ENCODE data around the gene MLLT3. TPM values are rescaled to one million over a fixed set of nuclear protein-coding genes. Genes with fewer than 3 reads are reported as not detected.

Gene MLLT3
- total RNA-seq, 1 donor from 2014 or later: 35.1 TPM

- H3K36me3 Mint-ChIP-seq (ENCODE audit: low read depth, unreplicated experiment): no peaks in the 10 kb centered on the region
- no peak overlapping the region for H3K27ac ChIP-seq (ENCODE audit: low read depth, low read length)
- H3K4me3 ChIP-seq (ENCODE audit: insufficient read depth, low read depth, low read length): no peak overlapping the region
- no peak overlapping the region for H2AFZ ChIP-seq (ENCODE audit: low read depth, low read length)
- H3K9me3 Mint-ChIP-seq (ENCODE audit: unreplicated experiment): no peaks in the 10 kb centered on the region
- H3K9ac ChIP-seq (ENCODE audit: low read length): no peak overlapping the region
- H3K36me3 ChIP-seq (ENCODE audit: insufficient read depth, low read length): no peaks in the 10 kb centered on the region
- H3K27me3 Mint-ChIP-seq (ENCODE audit: low read depth, unreplicated experiment): no peaks in the 10 kb centered on the region
- no peaks in the 10 kb centered on the region for H3K9me3 ChIP-seq (ENCODE audit: insufficient read depth, low read depth, low read length)
- H3K4me3 Mint-ChIP-seq (ENCODE audit: unreplicated experiment): no peak overlapping the region
- peaks cover 11% of the 10 kb centered on the region for H3K4me1 ChIP-seq (ENCODE audit: insufficient read depth, low read length)
- FAIRE-seq (no peak), DNase-seq (ENCODE audit: low read depth) (no peak)
- H3K27me3 ChIP-seq (ENCODE audit: insufficient read depth, low read length): no peaks in the 10 kb centered on the region
- no peak overlapping the region for H3K27ac Mint-ChIP-seq (ENCODE audit: unreplicated experiment)
- no peaks in the 10 kb centered on the region for H4K20me1 ChIP-seq (ENCODE audit: insufficient read depth, low read length)
- H3K4me1 Mint-ChIP-seq (ENCODE audit: low read depth, unreplicated experiment): peaks cover 31% of the 10 kb centered on the region
- no peak overlapping the region for H3K4me2 ChIP-seq (ENCODE audit: low read length)
- TF ChIP-seq EZH2 (IDR thresholded peaks at IDR 0.05; ENCODE audit: insufficient read depth, low read length) (no peak), CTCF (IDR thresholded peaks at IDR 0.05; ENCODE audit: insufficient read depth, low read depth, low read length) (no peak)
- H3K79me2 ChIP-seq (ENCODE audit: insufficient read depth, low read length): no peaks in the 10 kb centered on the region
Observed at GRCh38 chr9:20597862-20598261, 24.4 kb downstream of the MLLT3 start.

- no peak overlapping the region for H3K27ac Mint-ChIP-seq (ENCODE audit: unreplicated experiment)
- Histone ChIP-seq H3K36me3 (ENCODE audit: insufficient read depth, low read length) (no peaks in the 10 kb centered on the region), H3K4me2 (ENCODE audit: low read length) (no peak overlapping the region), H3K4me1 (ENCODE audit: insufficient read depth, low read length) (peaks cover 21% of the 10 kb centered on the region), H3K27ac (ENCODE audit: low read depth, low read length) (no peak overlapping the region), H2AFZ (ENCODE audit: low read depth, low read length) (no peak overlapping the region), H3K27me3 (ENCODE audit: insufficient read depth, low read length) (no peaks in the 10 kb centered on the region), H3K9ac (ENCODE audit: low read length) (no peak overlapping the region), H3K9me3 (ENCODE audit: insufficient read depth, low read depth, low read length) (no peaks in the 10 kb centered on the region), H3K4me3 (ENCODE audit: insufficient read depth, low read depth, low read length) (no peak overlapping the region), H4K20me1 (ENCODE audit: insufficient read depth, low read length) (no peaks in the 10 kb centered on the region), H3K79me2 (ENCODE audit: insufficient read depth, low read length) (no peaks in the 10 kb centered on the region)
- no peaks in the 10 kb centered on the region for H3K27me3 Mint-ChIP-seq (ENCODE audit: low read depth, unreplicated experiment)
- TF ChIP-seq CTCF (IDR thresholded peaks at IDR 0.05; ENCODE audit: insufficient read depth, low read depth, low read length): no peak
- no peak for TF ChIP-seq EZH2 (IDR thresholded peaks at IDR 0.05; ENCODE audit: insufficient read depth, low read length)
- no peak overlapping the region for H3K4me3 Mint-ChIP-seq (ENCODE audit: unreplicated experiment)
- H3K36me3 Mint-ChIP-seq (ENCODE audit: low read depth, unreplicated experiment): no peaks in the 10 kb centered on the region
- peaks cover 41% of the 10 kb centered on the region for H3K4me1 Mint-ChIP-seq (ENCODE audit: low read depth, unreplicated experiment)
- DNase-seq (ENCODE audit: low read depth): peak; percentile 12
- no peak for FAIRE-seq
- no peaks in the 10 kb centered on the region for H3K9me3 Mint-ChIP-seq (ENCODE audit: unreplicated experiment)
Observed at GRCh38 chr9:20594608-20595007, 27.7 kb downstream of the MLLT3 start.

GRCh38 chr9:20593537-20593936 lies 28.8 kb downstream of the MLLT3 start:
- no peaks in the 10 kb centered on the region for H4K20me1 ChIP-seq (ENCODE audit: insufficient read depth, low read length)
- Mint-ChIP-seq H3K36me3 (ENCODE audit: low read depth, unreplicated experiment) (no peaks in the 10 kb centered on the region), H3K27ac (ENCODE audit: unreplicated experiment) (peak overlapping the region; percentile 86), H3K4me3 (ENCODE audit: unreplicated experiment) (no peak overlapping the region), H3K27me3 (ENCODE audit: low read depth, unreplicated experiment) (no peaks in the 10 kb centered on the region), H3K9me3 (ENCODE audit: unreplicated experiment) (no peaks in the 10 kb centered on the region), H3K4me1 (ENCODE audit: low read depth, unreplicated experiment) (peaks cover 41% of the 10 kb centered on the region)
- no peak overlapping the region for H3K4me3 ChIP-seq (ENCODE audit: insufficient read depth, low read depth, low read length)
- peak overlapping the region; percentile 79 for H3K27ac ChIP-seq (ENCODE audit: low read depth, low read length)
- H3K79me2 ChIP-seq (ENCODE audit: insufficient read depth, low read length): no peaks in the 10 kb centered on the region
- DNase-seq (ENCODE audit: low read depth) (peak; percentile 80), FAIRE-seq (peak; percentile 83)
- H3K36me3 ChIP-seq (ENCODE audit: insufficient read depth, low read length): no peaks in the 10 kb centered on the region
- no peak overlapping the region for H2AFZ ChIP-seq (ENCODE audit: low read depth, low read length)
- peak overlapping the region; percentile 62 for H3K4me2 ChIP-seq (ENCODE audit: low read length)
- no peaks in the 10 kb centered on the region for H3K27me3 ChIP-seq (ENCODE audit: insufficient read depth, low read length)
- H3K4me1 ChIP-seq (ENCODE audit: insufficient read depth, low read length): peaks cover 21% of the 10 kb centered on the region
- no peaks in the 10 kb centered on the region for H3K9me3 ChIP-seq (ENCODE audit: insufficient read depth, low read depth, low read length)
- TF ChIP-seq EZH2 (IDR thresholded peaks at IDR 0.05; ENCODE audit: insufficient read depth, low read length) (no peak), CTCF (IDR thresholded peaks at IDR 0.05; ENCODE audit: insufficient read depth, low read depth, low read length) (no peak)
- H3K9ac ChIP-seq (ENCODE audit: low read length): peak overlapping the region; percentile 67
